Ascending aorta (tissue), 2 donors: Measurements from ENCODE around the gene POP7. TPM values are rescaled to one million over a fixed set of nuclear protein-coding genes. Genes with fewer than 3 reads are reported as not detected.

Source experiments
- DNase-seq, 2 donors: peaks; one replicate each; pipeline ENCODE4 v3.0.0-alpha.2; 2019; ENCODE audit warnings: low spot score in 2 of 2
- H3K27ac ChIP-seq, 2 donors: fragments of 200-600 bp; sonication (generic); one replicate each; pipeline ENCODE4 v1.5.1; 2016 to 2017; ENCODE audit warnings: mild to moderate bottlenecking in 1 of 2
- H3K27me3 ChIP-seq: fragments of 200-600 bp; sonication (generic); one replicate; pipeline ENCODE4 v1.5.1; 2017
- H3K36me3 ChIP-seq, 2 donors: fragments of 200-600 bp; sonication (generic); one replicate each; pipeline ENCODE4 v1.5.1; 2016
- H3K4me1 ChIP-seq, 2 donors: fragments of 200-600 bp; sonication (generic); one replicate each; pipeline ENCODE4 v1.5.1; 2016 to 2017; ENCODE audit warnings: mild to moderate bottlenecking in 1 of 2
- H3K4me3 ChIP-seq, 2 donors: fragments of 200-600 bp; sonication (generic); one replicate each; pipeline ENCODE4 v1.5.1; 2016 to 2017; ENCODE audit warnings: mild to moderate bottlenecking in 1 of 2
- H3K9me3 ChIP-seq, 2 donors: fragments of 200-600 bp; sonication (generic); one replicate each; pipeline ENCODE4 v1.5.1; 2016
- CTCF ChIP-seq, 3 experiments: fragments of 200-600 bp in 2 of 3; fragments of 450-650 bp in 1 of 3; sonication (generic) in 2 of 3; IDR thresholded peaks; one replicate each; pipeline ENCODE4 v1.5.1; 2016 to 2019; ENCODE audit warnings: antibody characterized with exemption in 3 of 3, mild to moderate bottlenecking in 1 of 3, moderate library complexity in 1 of 3
- intact Hi-C: fragments of 100-400 bp; cut with DNase I; formaldehyde crosslinking; loops from one replicate; pipeline ENCODE4 v1.15.1; 2023
- total RNA-seq: library from RNA; depleted of rRNA; stranded (reverse); fragments of >200 nt; gene quantifications from one replicate; pipeline ENCODE4 v1.1.0, GENCODE V29; 2016

Gene POP7
- total RNA-seq, 1 donor from 2014 or later = 44.0 TPM

GRCh38 chr7:100678291-100678984 is 27.5 kb upstream of the POP7 start:
- H3K27ac ChIP-seq = peak overlapping the region in 1 of 2 donors; percentile 45
- peaks cover 47 to 62% of the 10 kb centered on the region in 2 donors for H3K36me3 ChIP-seq
- H3K4me1 ChIP-seq = peaks cover 3 to 12% of the 10 kb centered on the region in 2 donors
- no peak for TF ChIP-seq CTCF (IDR thresholded peaks at IDR 0.05)
- intact Hi-C loops = no loop called here
- H3K4me3 ChIP-seq = no peak overlapping the region
- H3K27me3 ChIP-seq = no peaks in the 10 kb centered on the region
- no peak for DNase-seq
- H3K9me3 ChIP-seq = no peaks in the 10 kb centered on the region

GRCh38 chr7:100679129-100679926 is 26.6 kb upstream of the POP7 start:
- TF ChIP-seq CTCF (IDR thresholded peaks at IDR 0.05) = no peak
- Histone ChIP-seq H3K4me3 (no peak overlapping the region), H3K4me1 (peaks cover 3 to 12% of the 10 kb centered on the region in 2 donors), H3K36me3 (peaks cover 56 to 71% of the 10 kb centered on the region in 2 donors), H3K9me3 (no peaks in the 10 kb centered on the region), H3K27ac (peak overlapping the region in 1 of 2 donors; percentile 51), H3K27me3 (no peaks in the 10 kb centered on the region)
- intact Hi-C loops = no loop called here
- DNase-seq = no peak

- no peak for TF ChIP-seq CTCF (IDR thresholded peaks at IDR 0.05)
- Histone ChIP-seq H3K36me3 (peaks cover 63 to 78% of the 10 kb centered on the region in 2 donors), H3K27me3 (no peaks in the 10 kb centered on the region), H3K4me1 (peaks cover 3 to 12% of the 10 kb centered on the region in 2 donors), H3K27ac (peak overlapping the region; percentile 47 to 51), H3K9me3 (no peaks in the 10 kb centered on the region), H3K4me3 (no peak overlapping the region)
- no peak for DNase-seq
- intact Hi-C loops = no loop called here
Measured at GRCh38 chr7:100679927-100680575, 25.9 kb upstream of the POP7 start.

- DNase-seq = no peak
- no peaks in the 10 kb centered on the region for H3K27me3 ChIP-seq
- H3K4me1 ChIP-seq = peaks cover 3 to 12% of the 10 kb centered on the region in 2 donors
- H3K36me3 ChIP-seq = peaks cover 70 to 85% of the 10 kb centered on the region in 2 donors
- peak overlapping the region; percentile 47 to 59 for H3K27ac ChIP-seq
- intact Hi-C loops = no loop called here
- no peak for TF ChIP-seq CTCF (IDR thresholded peaks at IDR 0.05)
- no peaks in the 10 kb centered on the region for H3K9me3 ChIP-seq
- no peak overlapping the region for H3K4me3 ChIP-seq
Measured at GRCh38 chr7:100680576-100681271, 25.2 kb upstream of the POP7 start.

- DNase-seq = no peak
- H3K36me3 ChIP-seq = peaks cover 77 to 91% of the 10 kb centered on the region in 2 donors
- no peak overlapping the region for H3K27ac ChIP-seq
- H3K4me1 ChIP-seq = peaks cover 0 to 4% of the 10 kb centered on the region in 2 donors
- no peak overlapping the region for H3K4me3 ChIP-seq
- no peak for TF ChIP-seq CTCF (IDR thresholded peaks at IDR 0.05)
- H3K27me3 ChIP-seq = no peaks in the 10 kb centered on the region
- H3K9me3 ChIP-seq = no peaks in the 10 kb centered on the region
- intact Hi-C loops = no loop called here
Measured at GRCh38 chr7:100681491-100682227, 24.3 kb upstream of the POP7 start.
